Mucosa of rectum (tissue), 2 donors: ENCODE results near the gene GHRHR.

Source experiments
- H3K27ac ChIP-seq, 2 donors: one replicate each; pipeline ENCODE4 v1.7.0; 2013; ENCODE audit warnings: inconsistent platforms in 2 of 2, low read depth in 2 of 2, low read length in 2 of 2
- H3K27me3 ChIP-seq, 2 donors: one replicate each; pipeline ENCODE4 v1.7.0; 2013; ENCODE audit warnings: low read length in 2 of 2; ENCODE audit not compliant: control insufficient read depth in 2 of 2, insufficient read depth in 2 of 2
- H3K36me3 ChIP-seq, 2 donors: one replicate each; pipeline ENCODE4 v1.7.0; 2013; ENCODE audit warnings: low read length in 2 of 2; ENCODE audit not compliant: control insufficient read depth in 2 of 2, insufficient read depth in 2 of 2
- H3K4me1 ChIP-seq, 2 donors: one replicate each; pipeline ENCODE4 v1.7.0; 2013; ENCODE audit warnings: low read length in 2 of 2, mild to moderate bottlenecking in 1 of 2; ENCODE audit not compliant: control insufficient read depth in 2 of 2, insufficient read depth in 2 of 2
- H3K4me3 ChIP-seq, 2 donors: one replicate each; pipeline ENCODE4 v1.7.0; 2013; ENCODE audit warnings: low read length in 2 of 2
- H3K9ac ChIP-seq, 2 donors: one replicate each; pipeline ENCODE4 v1.7.0; 2013; ENCODE audit warnings: low read length in 2 of 2, low read depth in 1 of 2, mild to moderate bottlenecking in 1 of 2
- H3K9me3 ChIP-seq, 2 donors: one replicate each; pipeline ENCODE4 v1.7.0; 2013; ENCODE audit warnings: low read length in 2 of 2; ENCODE audit not compliant: control insufficient read depth in 2 of 2
- donor health status: healthy.
- donor health status: Normal muscosa, but diverticular disease.

The GHRHR gene

DNA sequence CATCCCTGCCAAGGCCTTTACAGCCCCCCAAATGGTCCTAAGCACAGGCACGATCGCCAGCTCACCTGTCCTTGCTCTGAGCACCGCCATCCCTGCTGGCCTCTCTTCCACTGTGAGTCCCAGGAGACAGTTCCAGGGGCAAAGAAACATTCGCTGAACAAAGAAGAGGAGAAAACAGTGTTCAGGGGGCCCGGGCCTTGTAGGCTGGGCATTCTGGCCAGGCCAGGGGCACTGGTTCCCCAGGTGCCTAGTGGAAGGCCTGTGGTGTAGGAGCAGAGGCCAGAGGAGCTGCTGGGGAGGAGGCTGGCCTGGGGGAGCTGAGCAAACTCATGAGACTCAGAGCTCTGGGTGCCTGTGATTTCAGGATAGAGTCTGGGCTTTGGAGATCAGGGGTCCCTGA, 29.5 kb upstream of the GHRHR start:
- no peaks in the 10 kb centered on the region for H3K36me3 ChIP-seq
- H3K4me1 ChIP-seq: peaks cover 26 to 34% of the 10 kb centered on the region in 2 donors
- no peaks in the 10 kb centered on the region for H3K27me3 ChIP-seq
- no peaks in the 10 kb centered on the region for H3K9me3 ChIP-seq
- H3K27ac ChIP-seq: no peak overlapping the region
- peak overlapping the region in 1 of 2 donors; percentile 11 for H3K9ac ChIP-seq
- H3K4me3 ChIP-seq: no peak overlapping the region

DNA sequence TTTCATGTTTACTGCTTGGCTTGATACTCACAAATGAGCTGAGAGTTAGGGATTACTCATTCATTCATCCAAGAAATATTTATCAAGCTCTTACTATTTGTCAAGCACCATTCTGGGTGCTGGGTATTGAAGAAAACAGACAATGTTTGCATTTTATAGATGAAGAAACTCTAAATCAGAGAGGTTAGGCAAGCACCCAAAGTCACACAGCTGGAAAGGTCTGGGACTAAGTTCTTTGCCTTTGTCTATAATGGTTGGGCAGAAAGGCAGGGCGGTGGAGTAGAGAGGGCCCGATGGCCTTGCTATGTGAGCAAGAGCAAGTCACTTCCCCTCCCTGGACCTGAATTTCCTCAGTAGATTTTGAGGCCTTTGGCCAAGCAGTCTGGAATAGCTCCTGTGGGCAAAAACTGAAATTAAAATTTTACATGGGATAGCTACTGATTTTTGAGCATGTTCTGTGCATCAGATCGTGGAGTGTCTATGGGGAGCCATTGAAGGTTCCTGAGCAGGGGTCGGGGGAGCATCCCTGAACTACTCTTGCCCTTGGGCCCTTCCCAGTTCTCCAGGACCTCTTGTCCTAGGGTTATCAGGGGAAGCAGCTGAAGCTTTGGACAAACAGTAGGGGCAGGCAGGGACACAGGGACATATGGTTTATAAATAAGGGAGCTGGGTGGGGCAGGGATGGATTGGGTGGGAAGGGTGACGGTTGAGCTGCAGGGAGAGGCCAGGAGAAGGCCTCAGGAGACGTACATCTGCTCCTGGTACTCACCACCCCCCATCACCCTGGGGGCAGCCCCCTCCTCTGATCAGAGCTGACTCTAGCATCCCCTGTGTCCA, 28.8 kb upstream of the GHRHR start:
- no peaks in the 10 kb centered on the region for H3K9me3 ChIP-seq
- peak overlapping the region in 1 of 2 donors; percentile 23 for H3K9ac ChIP-seq
- peaks cover 26 to 34% of the 10 kb centered on the region in 2 donors for H3K4me1 ChIP-seq
- no peaks in the 10 kb centered on the region for H3K36me3 ChIP-seq
- no peak overlapping the region for H3K4me3 ChIP-seq
- peak overlapping the region in 1 of 2 donors; percentile 42 for H3K27ac ChIP-seq
- H3K27me3 ChIP-seq: no peaks in the 10 kb centered on the region

DNA sequence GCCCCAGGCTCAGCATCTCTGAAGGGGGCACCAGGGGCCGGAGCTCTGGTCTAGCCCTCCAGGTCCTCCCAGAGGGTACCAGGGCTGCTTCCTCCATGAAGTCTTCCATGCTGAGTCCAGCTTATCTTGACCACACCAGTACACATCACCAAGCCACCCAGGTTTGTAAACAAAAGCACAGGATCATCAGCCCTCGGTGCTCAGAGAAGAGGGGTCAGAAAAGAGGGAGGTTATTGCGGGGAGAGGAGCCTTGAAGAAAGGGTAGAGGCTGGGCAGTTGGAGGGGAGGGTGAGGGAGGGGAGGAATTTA, 28.2 kb upstream of the GHRHR start:
- H3K4me1 ChIP-seq: peaks cover 26 to 34% of the 10 kb centered on the region in 2 donors
- no peaks in the 10 kb centered on the region for H3K9me3 ChIP-seq
- peak overlapping the region in 1 of 2 donors; percentile 23 for H3K9ac ChIP-seq
- H3K36me3 ChIP-seq: no peaks in the 10 kb centered on the region
- no peak overlapping the region for H3K4me3 ChIP-seq
- peak overlapping the region in 1 of 2 donors; percentile 42 for H3K27ac ChIP-seq
- H3K27me3 ChIP-seq: no peaks in the 10 kb centered on the region

DNA sequence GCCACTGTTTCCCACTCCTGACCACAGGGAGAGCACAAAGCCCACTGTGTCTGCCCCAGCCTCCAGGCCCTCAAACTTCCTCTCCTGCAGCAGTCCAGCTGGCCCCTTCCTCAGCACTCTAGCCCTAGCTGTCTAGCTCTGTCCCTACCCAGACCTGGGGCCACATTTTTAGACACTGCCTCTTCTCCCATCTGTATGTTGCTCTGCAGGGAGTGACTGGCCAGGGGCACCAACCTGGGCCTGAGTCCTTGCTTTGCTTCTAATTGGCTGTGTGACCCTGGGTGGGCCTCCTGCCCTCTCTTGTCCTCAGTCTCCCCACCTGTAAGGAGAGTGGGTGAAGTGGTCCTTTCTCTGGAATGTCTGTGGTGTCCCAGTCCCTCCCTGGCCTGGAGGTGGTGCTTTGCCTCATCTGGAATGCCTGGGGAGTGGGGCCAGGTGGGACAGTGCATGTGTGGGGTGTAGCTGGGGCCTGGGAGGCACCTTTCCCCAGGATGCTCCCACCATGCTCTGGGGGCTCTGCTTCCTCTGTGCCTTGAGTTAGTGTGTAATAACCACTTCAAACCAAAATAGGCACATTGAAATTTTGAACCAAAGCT, 27.0 kb upstream of the GHRHR start:
- Histone ChIP-seq H3K27me3 (no peaks in the 10 kb centered on the region), H3K36me3 (no peaks in the 10 kb centered on the region), H3K27ac (peak overlapping the region; percentile 87), H3K4me1 (peaks cover 26 to 37% of the 10 kb centered on the region in 2 donors), H3K4me3 (peak overlapping the region in 1 of 2 donors; percentile 7), H3K9ac (peak overlapping the region; percentile 15 to 64), H3K9me3 (no peaks in the 10 kb centered on the region)

DNA sequence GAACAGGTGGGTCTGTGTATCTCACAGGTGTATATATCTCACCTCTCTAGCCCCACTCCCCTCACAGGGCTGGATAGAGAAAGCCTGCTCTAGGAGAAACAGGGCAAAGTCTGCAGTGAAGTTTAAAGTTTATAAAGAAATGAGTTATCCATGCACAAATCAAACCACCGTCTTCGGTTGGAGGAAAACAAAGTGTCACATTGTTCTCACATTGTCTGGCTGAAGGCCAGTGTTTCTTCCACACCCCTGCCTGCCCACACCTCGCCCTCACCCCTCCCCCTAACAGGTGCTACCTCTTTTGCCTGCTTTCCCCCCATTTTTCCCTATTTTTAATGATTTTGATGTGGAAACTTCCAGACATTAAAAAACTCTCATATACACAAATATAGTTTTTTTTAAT, 26.3 kb upstream of the GHRHR start:
- Histone ChIP-seq H3K9me3 (no peaks in the 10 kb centered on the region), H3K27me3 (no peaks in the 10 kb centered on the region), H3K4me3 (no peak overlapping the region), H3K36me3 (no peaks in the 10 kb centered on the region), H3K4me1 (peaks cover 26 to 38% of the 10 kb centered on the region in 2 donors), H3K9ac (peak overlapping the region; percentile 15 to 64), H3K27ac (peak overlapping the region; percentile 87)

DNA sequence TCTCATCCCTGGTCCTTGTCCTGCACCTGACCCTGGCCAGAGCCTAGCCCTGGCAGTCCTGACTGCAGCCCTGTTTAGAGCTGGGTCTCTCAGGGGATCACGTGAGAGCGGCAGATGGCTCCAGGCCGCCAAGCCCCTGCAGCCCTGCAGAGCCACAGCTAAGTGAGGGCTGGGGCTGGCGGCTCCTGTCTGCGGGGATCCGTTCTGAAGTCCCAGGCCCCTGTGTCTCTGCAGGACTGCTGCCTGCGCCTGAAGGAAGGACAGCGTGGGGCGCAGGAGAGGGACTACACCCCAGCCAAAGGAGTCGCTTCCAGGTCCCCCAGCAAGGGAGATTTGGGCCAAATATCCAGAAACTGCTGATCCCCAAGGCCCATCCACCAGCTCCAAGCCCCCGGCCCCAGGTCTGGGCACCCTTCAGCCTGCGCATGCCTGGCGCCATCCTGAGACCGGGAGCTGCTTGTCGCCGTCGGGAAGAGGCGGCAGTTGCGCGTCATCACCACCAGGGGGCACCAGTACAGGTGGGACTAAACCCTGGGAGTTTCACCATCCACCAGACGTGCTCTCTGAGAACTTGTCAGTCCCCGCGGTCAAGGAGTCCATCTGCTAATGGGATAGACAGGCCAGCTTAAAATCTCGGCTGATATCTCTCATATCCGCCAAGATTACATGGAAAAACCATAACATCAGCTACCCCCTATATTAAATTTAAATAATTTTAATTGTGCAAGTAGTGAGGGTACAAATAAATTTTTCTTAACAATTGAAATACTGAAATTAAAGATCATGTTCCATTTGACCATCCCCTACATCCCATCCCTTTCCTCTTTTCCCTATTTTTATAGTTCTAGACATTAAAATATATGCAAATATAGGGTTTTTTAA, 25.1 kb upstream of the GHRHR start:
- no peaks in the 10 kb centered on the region for H3K9me3 ChIP-seq
- H3K36me3 ChIP-seq: no peaks in the 10 kb centered on the region
- H3K4me1 ChIP-seq: peaks cover 26 to 38% of the 10 kb centered on the region in 2 donors
- H3K9ac ChIP-seq: peak overlapping the region in 1 of 2 donors; percentile 3
- H3K4me3 ChIP-seq: peak overlapping the region in 1 of 2 donors; percentile 10
- H3K27ac ChIP-seq: peak overlapping the region; percentile 58 to 87
- H3K27me3 ChIP-seq: no peaks in the 10 kb centered on the region

DNA sequence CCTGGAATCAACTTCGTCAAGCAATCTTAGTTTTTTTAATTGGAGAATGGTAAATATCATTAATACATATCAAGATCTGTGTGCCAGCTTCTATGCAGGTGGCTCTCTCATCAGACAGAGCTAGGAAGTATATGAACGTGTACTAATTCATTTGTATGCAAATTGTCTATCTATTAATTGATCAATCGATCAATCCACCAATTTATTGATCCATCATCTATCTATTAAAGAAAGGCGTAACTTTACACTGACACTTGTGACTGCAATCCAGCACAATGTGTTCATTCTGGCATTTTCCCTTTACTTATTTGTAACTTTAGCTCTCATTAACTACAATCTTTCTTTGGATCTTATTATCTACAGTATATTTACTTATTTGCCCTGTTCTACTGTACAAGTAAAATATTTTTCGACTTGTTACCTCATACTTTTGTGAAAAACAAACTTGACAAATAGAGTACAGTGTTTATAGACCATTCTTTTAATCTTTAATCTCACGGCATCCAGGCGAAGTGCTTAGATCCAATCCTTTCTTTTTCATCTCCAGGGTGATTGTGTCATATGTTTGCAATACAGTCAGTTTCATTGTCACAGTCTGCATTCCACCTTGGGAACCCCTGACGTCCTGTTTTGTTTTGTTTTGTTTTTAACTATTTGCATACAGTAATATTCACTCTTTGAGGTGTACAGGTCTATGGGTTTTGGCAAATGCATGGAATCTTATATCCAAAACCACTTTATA, 22.0 kb upstream of the GHRHR start:
- Histone ChIP-seq H3K27ac (no peak overlapping the region), H3K4me1 (peaks cover 12 to 18% of the 10 kb centered on the region in 2 donors), H3K4me3 (no peak overlapping the region), H3K9ac (no peak overlapping the region), H3K27me3 (no peaks in the 10 kb centered on the region), H3K9me3 (peaks cover 0 to 4% of the 10 kb centered on the region in 2 donors), H3K36me3 (no peaks in the 10 kb centered on the region)

DNA sequence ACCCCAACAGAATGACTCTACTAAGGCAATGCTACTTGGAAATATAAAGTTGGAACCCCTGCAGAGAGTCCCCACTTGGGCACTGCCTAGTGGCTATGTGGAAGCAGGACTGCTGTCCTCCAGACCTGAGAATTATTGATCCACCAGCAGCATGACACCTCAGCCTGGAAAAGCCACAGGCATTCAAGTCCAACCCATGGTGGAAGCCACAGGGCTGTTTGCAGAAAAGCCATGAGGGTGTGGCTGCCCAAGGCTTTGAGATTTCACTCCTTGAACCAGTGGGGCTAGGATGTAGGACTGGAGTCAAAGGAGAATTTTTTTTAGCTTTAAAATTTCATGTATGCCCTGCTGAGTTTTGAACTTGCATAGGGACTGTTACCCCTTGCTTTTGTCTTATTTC, 13.6 kb upstream of the GHRHR start:
- Histone ChIP-seq H3K9ac (no peak overlapping the region), H3K36me3 (no peaks in the 10 kb centered on the region), H3K27ac (no peak overlapping the region), H3K4me3 (no peak overlapping the region), H3K4me1 (no peaks in the 10 kb centered on the region), H3K9me3 (peaks cover 0 to 2% of the 10 kb centered on the region in 2 donors), H3K27me3 (no peaks in the 10 kb centered on the region)

DNA sequence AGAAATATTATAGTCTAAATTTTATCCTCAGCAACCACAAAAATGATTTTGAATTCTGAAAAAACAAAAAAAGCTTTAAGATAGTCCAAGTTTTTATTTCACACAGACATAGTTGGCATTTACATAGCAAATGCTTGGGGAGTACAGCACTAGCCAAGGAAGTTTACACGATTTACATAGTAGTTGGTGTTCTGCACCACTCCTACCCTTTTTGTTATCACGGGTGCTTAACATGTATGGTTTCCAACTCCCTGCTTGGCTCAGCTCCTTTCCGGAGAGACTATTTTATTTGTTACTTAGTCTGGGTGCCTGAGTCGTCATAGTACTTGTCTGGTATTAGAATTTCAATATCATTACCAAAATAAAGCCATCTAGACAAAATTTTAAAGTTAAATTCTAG, 8.8 kb upstream of the GHRHR start:
- Histone ChIP-seq H3K4me3 (no peak overlapping the region), H3K9me3 (no peaks in the 10 kb centered on the region), H3K27me3 (no peaks in the 10 kb centered on the region), H3K36me3 (no peaks in the 10 kb centered on the region), H3K4me1 (no peaks in the 10 kb centered on the region), H3K27ac (no peak overlapping the region), H3K9ac (no peak overlapping the region)
